ENCODE results near the gene SEMG2. TPM values are rescaled to one million over a fixed set of nuclear protein-coding genes. Genes with fewer than 3 reads are reported as not detected.

The SEMG2 gene
- total RNA-seq (not detected), polyA plus RNA-seq (not detected)
- long read RNA-seq, donor 1: 0 reads
- long read RNA-seq, donor 2: 0 reads
- long read RNA-seq, donor 3: 0 reads
- long read RNA-seq, donor 4: 0 reads
- long read RNA-seq, donor 5: 0 reads
- long read RNA-seq, donor 6: 0 reads
- long read RNA-seq, donor 7: 0 reads
- long read RNA-seq, donor 8: 0 reads
- long read RNA-seq, donor 9: 0 reads
- long read RNA-seq, donor 10: 0 reads

GRCh38 chr20:45221076-45221475 is at the start of gene SEMG2:
TSS of gene SEMG2 (plus strand) at chr20:45221373. CDS start at chr20:45221390, 17 bp downstream.
- Histone ChIP-seq H3K27ac (no peak within 1 kb of the TSS), H3K4me3 (no peak within 1 kb of the TSS), H3K9me3 (no peaks in the 10 kb centered on the region), H3K27me3 (peaks cover 0 to 23% (median 10%) of the 10 kb centered on the region in 3 donors), H3K36me3 (no peaks in the 10 kb centered on the region), H3K4me1 (peaks cover 0 to 3% (median 0%) of the 10 kb centered on the region in 4 donors)
- no peak for TF ChIP-seq CTCF (IDR thresholded peaks at IDR 0.05)
- TF ChIP-seq EP300 (IDR thresholded peaks at IDR 0.05): no peak
- TF ChIP-seq POLR2A (IDR thresholded peaks at IDR 0.05): no peak
- no peak for TF ChIP-seq POLR2AphosphoS5 (IDR thresholded peaks at IDR 0.05)
- intact Hi-C loops (cut with DNase I; ENCODE audit: low total_unique reads): no loop called here
- no peak for DNase-seq
- WGBS, 5 donors: 89 to 95% (median 91%) methylated on average over 4 of the region's 4 CpGs

- Histone ChIP-seq H3K4me3 (no peak overlapping the region), H3K4me1 (no peaks in the 10 kb centered on the region), H3K36me3 (no peaks in the 10 kb centered on the region), H3K9me3 (peaks cover 0 to 11% (median 5%) of the 10 kb centered on the region in 4 donors), H3K27me3 (peaks cover 0 to 16% (median 0%) of the 10 kb centered on the region in 3 donors), H3K27ac (no peak overlapping the region)
- 4 to 27% (median 23%) methylated on average over 1 of the region's 1 CpG for WGBS, 5 donors
- intact Hi-C loops (cut with DNase I; ENCODE audit: low total_unique reads): no loop called here
- no peak for DNase-seq
- TF ChIP-seq CTCF (IDR thresholded peaks at IDR 0.05): no peak
- TF ChIP-seq POLR2AphosphoS5 (IDR thresholded peaks at IDR 0.05): no peak
- TF ChIP-seq EP300 (IDR thresholded peaks at IDR 0.05): no peak
- TF ChIP-seq POLR2A (IDR thresholded peaks at IDR 0.05): no peak
Observed at GRCh38 chr20:45173522-45173921, 47.7 kb upstream of the SEMG2 start.

DNA sequence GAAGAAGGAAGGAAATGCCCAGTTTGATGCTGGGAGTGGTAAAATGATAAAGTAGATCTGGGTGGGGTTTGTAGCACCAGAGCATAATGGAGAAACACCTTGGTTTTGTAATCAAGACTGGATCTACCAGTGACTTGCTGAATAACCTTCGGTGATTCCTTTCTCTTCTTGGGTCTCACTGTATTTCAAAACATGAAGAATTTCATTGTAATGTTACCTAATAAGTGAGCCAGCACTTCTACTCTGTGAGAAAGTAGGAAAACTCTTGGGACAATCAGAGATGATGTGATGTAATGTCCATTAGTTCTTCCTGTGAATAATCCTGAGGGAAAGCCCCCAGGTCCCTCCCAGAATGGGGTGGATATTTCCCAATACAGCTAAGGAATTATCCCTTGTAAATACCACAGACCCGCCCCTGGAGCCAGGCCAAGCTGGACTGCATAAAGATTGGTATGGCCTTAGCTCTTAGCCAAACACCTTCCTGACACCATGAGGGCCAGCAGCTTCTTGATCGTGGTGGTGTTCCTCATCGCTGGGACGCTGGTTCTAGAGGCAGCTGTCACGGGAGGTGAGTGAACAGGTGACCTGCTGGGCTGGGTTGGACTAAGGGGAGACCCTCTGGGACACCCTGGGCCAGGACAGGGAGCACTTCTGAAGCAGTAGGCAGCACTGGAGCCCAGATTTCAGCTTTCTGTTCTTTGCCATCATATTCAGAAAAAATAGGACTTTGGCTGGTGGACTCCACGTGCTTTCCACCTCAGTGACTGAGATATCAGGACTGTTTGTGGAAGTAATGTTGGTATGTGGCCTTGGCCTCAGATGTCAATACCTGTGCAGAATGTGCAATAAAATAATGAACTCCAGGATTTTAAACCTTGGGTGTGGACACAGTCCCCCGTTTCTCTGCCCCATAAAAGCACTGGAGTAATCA is 46.5 kb upstream of the SEMG2 start, which contains the start of gene PI3:
Gene PI3, plus strand, starts transcription at position 469 of the 931 bp plus-strand sequence. Its CDS starts 21 bp downstream, at position 490.
- Histone ChIP-seq H3K4me3 (no peak within 1 kb of the TSS), H3K36me3 (no peaks in the 10 kb centered on the region), H3K27me3 (peaks cover 0 to 16% (median 0%) of the 10 kb centered on the region in 3 donors), H3K4me1 (no peaks in the 10 kb centered on the region), H3K9me3 (peaks cover 0 to 6% (median 2%) of the 10 kb centered on the region in 4 donors), H3K27ac (peak within 1 kb of the TSS in 1 of 5 donors; percentile 20)
- peak; percentile 20 to 70 for DNase-seq
- TF ChIP-seq POLR2AphosphoS5 (IDR thresholded peaks at IDR 0.05) (no peak), POLR2A (IDR thresholded peaks at IDR 0.05) (no peak), CTCF (IDR thresholded peaks at IDR 0.05) (no peak), EP300 (IDR thresholded peaks at IDR 0.05) (no peak)
- WGBS, 5 donors: 38 to 65% (median 48%) methylated on average over 8 of the region's 8 CpGs
- intact Hi-C loops (cut with DNase I; ENCODE audit: low total_unique reads): no loop called here

GRCh38 chr20:45176526-45177267 is 44.5 kb upstream of the SEMG2 start:
- DNase-seq: no peak
- Histone ChIP-seq H3K36me3 (no peaks in the 10 kb centered on the region), H3K4me1 (no peaks in the 10 kb centered on the region), H3K4me3 (no peak overlapping the region), H3K27me3 (peaks cover 0 to 16% (median 0%) of the 10 kb centered on the region in 3 donors), H3K9me3 (no peaks in the 10 kb centered on the region), H3K27ac (no peak overlapping the region)
- TF ChIP-seq POLR2A (IDR thresholded peaks at IDR 0.05): no peak
- no peak for TF ChIP-seq POLR2AphosphoS5 (IDR thresholded peaks at IDR 0.05)
- TF ChIP-seq CTCF (IDR thresholded peaks at IDR 0.05): no peak
- TF ChIP-seq EP300 (IDR thresholded peaks at IDR 0.05): no peak
- intact Hi-C loops (cut with DNase I; ENCODE audit: low total_unique reads): no loop called here
- WGBS, 5 donors: 65 to 73% (median 68%) methylated on average over 4 of the region's 4 CpGs
